GM18508 (cell line): Measurements from ENCODE around the gene ZNF32.

ENCODE experiments used
- ATAC-seq: cut with Tn5 transposase; IDR thresholded peaks from one replicate; pipeline ENCODE4 v1.9.1; 2021; ENCODE audit warnings: moderate number of reproducible peaks; ENCODE audit not compliant: insufficient read depth, unreplicated experiment

The ZNF32 gene, protein sequence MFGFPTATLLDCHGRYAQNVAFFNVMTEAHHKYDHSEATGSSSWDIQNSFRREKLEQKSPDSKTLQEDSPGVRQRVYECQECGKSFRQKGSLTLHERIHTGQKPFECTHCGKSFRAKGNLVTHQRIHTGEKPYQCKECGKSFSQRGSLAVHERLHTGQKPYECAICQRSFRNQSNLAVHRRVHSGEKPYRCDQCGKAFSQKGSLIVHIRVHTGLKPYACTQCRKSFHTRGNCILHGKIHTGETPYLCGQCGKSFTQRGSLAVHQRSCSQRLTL

DNA sequence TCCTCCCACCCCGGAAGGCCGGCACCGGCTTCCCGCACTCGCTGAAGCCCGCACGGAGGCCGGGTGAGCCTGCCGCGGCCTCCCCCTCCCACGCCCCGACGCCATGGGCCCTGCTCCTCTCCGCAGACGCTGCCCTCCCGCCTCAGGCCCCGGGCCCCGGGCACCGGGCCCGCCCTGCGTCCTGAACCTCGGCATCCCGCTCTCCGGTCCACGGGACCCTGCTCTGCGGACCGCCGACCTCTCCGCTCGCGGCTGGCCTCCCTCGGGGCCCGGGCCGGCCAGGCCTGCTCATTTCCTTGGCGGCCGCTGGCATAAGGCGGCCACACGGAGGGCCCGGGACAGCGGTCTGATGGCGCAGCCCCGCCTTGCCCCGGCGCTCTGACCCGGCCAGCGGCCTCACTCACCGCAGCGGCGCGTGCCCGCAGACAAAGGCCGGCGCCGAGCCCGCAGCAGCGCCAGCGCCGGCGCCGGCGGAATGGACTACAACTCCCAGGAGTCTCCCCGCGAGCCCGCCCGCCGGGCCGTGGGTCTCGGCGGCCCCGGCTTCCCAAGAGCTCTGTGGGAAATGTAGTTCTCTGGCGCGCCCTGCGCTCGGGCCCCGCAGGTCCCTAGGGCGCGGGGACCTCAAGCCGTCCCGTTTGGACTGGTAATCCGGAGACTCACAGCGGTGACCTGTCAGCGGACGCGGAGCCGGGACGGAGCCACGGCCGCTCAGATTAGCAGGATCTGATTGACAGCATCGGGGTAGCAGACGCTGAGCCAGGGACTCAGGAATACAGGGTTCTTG is at the start of gene ZNF32:
ZNF32 (minus strand) TSS at position 484 of the 787 bp plus-strand sequence. CDS start 2,748 bp downstream, outside the sequence.
- peak; percentile 98 for ATAC-seq

DNA sequence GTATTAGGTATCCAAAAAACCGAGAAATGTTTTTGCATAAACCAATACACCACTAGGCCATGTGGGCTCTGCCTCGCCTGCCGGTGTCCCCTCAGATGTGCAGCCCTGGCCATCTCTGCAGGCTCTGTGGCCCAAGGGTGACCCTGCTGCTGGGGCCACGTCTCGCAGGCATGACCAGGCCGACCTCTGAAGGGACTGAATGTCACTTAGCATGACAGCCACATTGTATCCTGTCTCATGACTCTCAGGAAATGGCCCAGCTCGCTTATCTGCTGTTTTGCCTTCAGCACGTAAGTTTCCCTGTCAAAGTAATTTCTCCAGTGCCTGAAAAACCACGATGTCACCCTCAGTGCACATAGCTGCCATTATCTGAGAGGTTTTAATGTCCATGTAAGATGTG is 49.5 kb upstream of the ZNF32 start:
- no peak for ATAC-seq

DNA sequence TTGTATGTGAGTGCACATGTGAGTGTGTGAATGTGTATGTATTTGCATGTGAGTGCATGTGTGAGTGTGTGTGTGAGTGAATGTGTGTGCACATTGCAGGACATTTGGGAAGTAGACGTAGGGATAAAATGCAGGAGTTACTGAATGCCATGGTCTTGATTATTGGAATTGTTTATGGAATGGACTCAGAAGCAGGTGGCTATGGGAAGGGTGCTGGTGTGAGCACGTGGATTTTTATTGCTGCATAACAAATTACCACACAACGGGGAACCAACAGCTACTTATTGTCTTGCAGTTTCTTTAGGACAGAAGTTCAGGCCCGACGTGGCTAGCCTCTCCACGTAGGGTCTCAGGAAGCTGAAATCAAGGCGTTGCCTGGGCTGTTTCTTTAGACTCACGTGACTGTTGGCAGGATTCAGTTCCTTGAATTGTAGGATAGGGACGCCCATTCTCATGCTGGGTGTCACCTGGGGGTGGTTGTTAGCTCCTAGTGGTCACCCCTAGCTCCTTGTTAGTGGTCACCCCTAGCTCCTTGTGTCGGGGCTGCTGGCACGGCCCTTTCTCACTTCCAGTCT is 48.3 kb upstream of the ZNF32 start:
- no peak for ATAC-seq

- no peak for ATAC-seq
Observed at GRCh38 chr10:43695730-43696129, 47.0 kb upstream of the ZNF32 start.

GRCh38 chr10:43695321-43695720 is 46.6 kb upstream of the ZNF32 start:
- no peak for ATAC-seq

DNA sequence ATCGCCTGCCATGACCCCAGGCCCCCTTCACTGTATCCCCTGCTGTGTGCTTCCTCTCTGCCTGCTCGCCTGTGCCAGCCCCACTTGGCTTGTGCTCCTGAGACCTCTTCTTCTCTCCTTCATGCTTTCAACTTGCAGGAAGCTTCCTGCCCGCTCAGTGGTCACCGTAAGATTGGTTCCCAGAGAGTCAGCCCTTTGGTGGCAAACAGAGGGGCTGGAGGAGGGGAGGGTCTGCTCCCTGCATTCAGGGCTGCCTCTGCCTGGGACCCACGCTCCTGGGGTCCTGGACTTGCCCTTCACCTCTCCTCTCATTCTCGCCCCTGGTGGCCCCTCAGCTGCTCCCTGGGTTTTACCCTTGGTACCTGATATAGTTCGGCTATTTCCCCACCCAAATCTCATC is 45.8 kb upstream of the ZNF32 start:
- no peak for ATAC-seq

- no peak for ATAC-seq
Observed at GRCh38 chr10:43693602-43694001, 44.9 kb upstream of the ZNF32 start.

DNA sequence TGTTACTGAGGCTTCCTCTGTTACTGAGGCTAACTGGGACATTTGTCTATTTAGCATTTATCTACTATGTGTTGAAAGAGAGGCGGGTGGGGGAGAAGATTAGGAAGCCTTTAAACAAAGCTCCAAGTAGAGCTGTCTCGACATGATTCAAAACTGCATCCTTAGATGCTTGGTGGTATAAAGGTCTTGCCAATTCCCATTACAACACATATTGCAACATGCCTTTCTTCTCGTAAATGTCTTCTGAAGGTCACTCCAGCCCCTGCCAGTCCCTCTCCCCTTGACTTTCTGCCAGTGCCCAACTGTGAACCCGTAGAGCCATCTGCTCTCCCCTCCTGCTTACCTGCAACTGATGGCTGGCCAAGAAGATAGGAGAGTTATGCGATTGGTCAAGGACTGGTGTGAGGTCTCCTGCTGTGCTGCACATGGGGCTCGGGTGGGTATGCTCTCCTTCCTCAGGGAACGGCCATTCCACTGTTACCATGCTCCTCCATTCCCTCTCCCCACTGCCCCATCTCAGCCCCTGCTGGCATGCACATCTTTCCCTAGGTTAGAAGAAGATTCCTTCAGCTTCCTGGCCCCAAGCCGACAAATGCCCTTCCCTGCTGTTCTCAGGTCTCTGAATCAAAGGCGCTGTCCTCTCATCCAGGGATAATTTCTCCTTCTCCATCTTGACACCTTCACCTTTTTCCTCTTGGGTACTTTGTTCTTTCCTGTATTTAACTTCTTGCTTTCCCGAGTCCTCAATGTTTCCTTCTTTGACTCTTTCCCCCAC is 43.6 kb upstream of the ZNF32 start:
- no peak for ATAC-seq

- ATAC-seq, result no peak
Observed at GRCh38 chr10:43691485-43691884, 42.8 kb upstream of the ZNF32 start.

GRCh38 chr10:43689955-43690771 is 41.5 kb upstream of the ZNF32 start:
- ATAC-seq, result peak; percentile 94

DNA sequence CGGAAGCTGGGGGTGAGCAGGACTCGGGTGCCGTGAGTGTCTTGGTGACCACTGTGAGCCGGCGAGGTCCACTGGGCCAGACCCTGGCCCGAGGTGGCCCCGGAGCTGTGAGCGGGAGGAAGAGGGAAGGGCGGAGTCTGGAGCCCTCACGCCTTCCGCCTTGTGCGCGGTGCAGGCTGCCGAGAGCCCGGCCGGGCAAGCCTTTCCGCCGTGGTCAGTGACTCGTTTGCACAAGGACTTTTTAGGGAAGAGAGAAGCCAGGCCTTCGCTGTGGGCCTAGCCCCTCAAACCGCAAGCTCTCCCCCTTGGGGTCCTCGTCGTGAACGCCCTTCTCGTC is 40.9 kb upstream of the ZNF32 start:
- peak; percentile 15 for ATAC-seq

- no peak for ATAC-seq
Observed at GRCh38 chr10:43689007-43689491, 40.4 kb upstream of the ZNF32 start.

DNA sequence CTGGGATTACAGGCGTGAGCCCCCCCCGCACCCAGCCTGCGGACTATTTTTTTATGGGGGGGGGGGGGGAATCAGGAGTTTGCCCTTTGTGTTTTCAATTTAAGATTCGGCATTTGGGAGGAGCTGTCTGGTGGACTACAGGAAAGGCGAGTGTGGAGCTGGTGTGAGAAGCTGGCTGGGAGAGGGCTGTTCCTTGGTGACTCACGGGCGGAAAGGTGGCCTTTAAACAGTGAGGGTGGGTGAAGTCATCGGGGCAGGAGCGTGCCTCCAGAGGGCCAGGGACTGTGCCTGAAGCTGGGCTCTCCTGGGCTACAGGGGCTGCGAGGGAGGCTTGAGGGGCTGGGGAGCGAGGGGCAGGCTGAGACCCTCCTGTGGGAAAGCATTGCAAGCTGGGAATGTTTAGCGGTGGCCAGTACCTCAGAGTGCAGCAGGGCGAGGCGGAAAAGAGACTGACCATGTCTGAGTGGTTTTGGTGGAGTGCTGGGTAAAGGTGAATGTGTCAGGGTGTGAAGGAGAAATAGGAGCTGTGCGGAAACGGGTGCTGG is 39.7 kb upstream of the ZNF32 start:
- no peak for ATAC-seq

GRCh38 chr10:43687373-43687772 is 38.7 kb upstream of the ZNF32 start:
- no peak for ATAC-seq

- ATAC-seq, result no peak
Observed at GRCh38 chr10:43686414-43686813, 37.7 kb upstream of the ZNF32 start.

- no peak for ATAC-seq
Observed at GRCh38 chr10:43685744-43686143, 37.1 kb upstream of the ZNF32 start.

DNA sequence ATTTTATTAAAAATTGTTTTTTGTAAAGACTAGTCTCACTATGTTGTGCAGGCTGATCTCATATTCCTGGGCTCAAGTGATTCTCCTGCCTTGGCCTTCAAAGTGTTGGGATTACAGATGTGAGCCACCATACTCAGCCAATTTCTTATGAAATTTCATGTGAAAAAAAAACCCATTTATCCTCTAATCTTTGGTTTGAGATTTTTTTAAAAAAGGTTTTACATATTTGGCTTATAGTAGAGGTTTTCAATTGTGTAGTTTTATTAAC is 35.5 kb upstream of the ZNF32 start:
- ATAC-seq, result no peak

- ATAC-seq, result no peak
Observed at GRCh38 chr10:43683451-43684291, 35.0 kb upstream of the ZNF32 start.

DNA sequence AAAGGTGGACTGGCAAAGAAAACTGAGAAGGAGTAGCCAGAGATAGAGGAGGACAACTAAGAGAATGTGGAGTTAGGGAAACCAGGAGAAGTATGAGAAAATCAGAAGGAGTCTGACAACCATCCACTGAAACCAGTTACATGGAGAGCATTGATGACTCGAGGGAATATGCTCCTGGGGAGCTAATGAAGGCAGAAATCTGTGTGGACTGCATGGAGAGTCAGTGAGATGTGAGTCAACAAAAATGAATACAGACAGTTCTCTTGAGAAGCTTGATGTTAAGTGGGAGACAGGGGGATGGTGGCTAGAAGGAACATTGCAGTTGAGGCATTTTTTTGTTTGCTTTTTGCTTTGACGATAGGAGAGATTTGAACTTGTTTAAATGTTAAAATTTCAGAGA is 34.3 kb upstream of the ZNF32 start:
- ATAC-seq, result no peak
